ENCODE data around the gene NHSL1.

- TF ChIP-seq POLR2A (IDR thresholded peaks at IDR 0.05): no peak
- TF ChIP-seq CTCF (IDR thresholded peaks at IDR 0.05): no peak
Observed at GRCh38 chr6:138491017-138491416, 8.3 kb downstream of the NHSL1 start.
